Upper lobe of left lung (tissue), 6 donors: Measurements from ENCODE around the gene TMEM242. TPM values are rescaled to one million over a fixed set of nuclear protein-coding genes. Genes with fewer than 3 reads are reported as not detected.

Source experiments
- ATAC-seq, 2 donors: fragments of 200-7000 bp; cut with Tn5 transposase; one replicate each; pipeline ENCODE4 v1.9.1; 2022; ENCODE audit warnings: mild to moderate bottlenecking in 2 of 2, moderate library complexity in 2 of 2; ENCODE audit not compliant: low FRiP score in 2 of 2
- DNase-seq, 2 donors: peaks; one replicate each; pipeline ENCODE4 v3.0.0-alpha.2; 2019 to 2020
- H3K27ac ChIP-seq, 4 donors: fragments of 200-600 bp; sonication (generic); one replicate each; pipeline ENCODE4 v1.5.1; 2016 to 2019
- H3K27me3 ChIP-seq, 4 donors: fragments of 200-600 bp; sonication (generic); one replicate each; pipeline ENCODE4 v1.5.1; 2017 to 2019
- H3K36me3 ChIP-seq, 4 donors: fragments of 200-600 bp; sonication (generic); one replicate each; pipeline ENCODE4 v1.5.1; 2016 to 2019
- H3K4me1 ChIP-seq, 4 donors: fragments of 200-600 bp; sonication (generic); one replicate each; pipeline ENCODE4 v1.5.1; 2018 to 2019
- H3K4me3 ChIP-seq, 4 donors: fragments of 200-600 bp; sonication (generic); one replicate each; pipeline ENCODE4 v1.5.1; 2017 to 2019; ENCODE audit warnings: mild to moderate bottlenecking in 2 of 4, moderate library complexity in 1 of 4
- H3K9me3 ChIP-seq, 4 donors: fragments of 200-600 bp; sonication (generic); one replicate each; pipeline ENCODE4 v1.5.1; 2018 to 2019
- EP300 ChIP-seq, 4 donors: sonication (generic); formaldehyde crosslinking; IDR thresholded peaks; one replicate each; pipeline ENCODE4 v1.5.1; 2017; ENCODE audit warnings: antibody characterized with exemption in 4 of 4, control low read depth in 2 of 4
- POLR2A ChIP-seq, 4 donors: fragments of 450-650 bp; IDR thresholded peaks; one replicate each; pipeline ENCODE4 v1.5.1; 2016 to 2017; ENCODE audit warnings: antibody characterized with exemption in 4 of 4, mild to moderate bottlenecking in 2 of 4
- POLR2AphosphoS5 ChIP-seq, 2 donors: sonication (generic); formaldehyde crosslinking; IDR thresholded peaks; one replicate each; pipeline ENCODE4 v1.5.1; 2017; ENCODE audit warnings: antibody characterized with exemption in 2 of 2
- WGBS, 2 donors: methylation state at CpG; one replicate each; pipeline ENCODE4 v1.1.5; 2017 to 2018; 5-methylcytosine and 5-hydroxymethylcytosine counted together
- total RNA-seq, 6 donors: library from RNA; depleted of rRNA in 4 of 6; stranded (reverse); fragments of >200 nt in 4 of 6; gene quantifications; one replicate each; pipeline versions ENCODE4 v1.1.0 to v1.2.1, GENCODE V29; 2016 to 2021
- TF ChIP-seq, protein P1 (sequence below), 6 experiments: fragments of 450-650 bp in 4 of 6; fragments of 200-600 bp in 2 of 6; sonication (generic) in 2 of 6; IDR thresholded peaks; one replicate each; pipeline ENCODE4 v1.5.1; 2016 to 2019; ENCODE audit warnings: antibody characterized with exemption in 6 of 6
- donor health status: DM: no; HTN: no; CAD: no; lungs with moderate emphysema.
- donor health status: DM: no; HTN: yes; CAD: no; lungs with severe emphysema.

TMEM242 gene
- total RNA-seq, 6 donors from 2014 or later, result 2.1 to 10.8 (median 6.5) TPM

DNA sequence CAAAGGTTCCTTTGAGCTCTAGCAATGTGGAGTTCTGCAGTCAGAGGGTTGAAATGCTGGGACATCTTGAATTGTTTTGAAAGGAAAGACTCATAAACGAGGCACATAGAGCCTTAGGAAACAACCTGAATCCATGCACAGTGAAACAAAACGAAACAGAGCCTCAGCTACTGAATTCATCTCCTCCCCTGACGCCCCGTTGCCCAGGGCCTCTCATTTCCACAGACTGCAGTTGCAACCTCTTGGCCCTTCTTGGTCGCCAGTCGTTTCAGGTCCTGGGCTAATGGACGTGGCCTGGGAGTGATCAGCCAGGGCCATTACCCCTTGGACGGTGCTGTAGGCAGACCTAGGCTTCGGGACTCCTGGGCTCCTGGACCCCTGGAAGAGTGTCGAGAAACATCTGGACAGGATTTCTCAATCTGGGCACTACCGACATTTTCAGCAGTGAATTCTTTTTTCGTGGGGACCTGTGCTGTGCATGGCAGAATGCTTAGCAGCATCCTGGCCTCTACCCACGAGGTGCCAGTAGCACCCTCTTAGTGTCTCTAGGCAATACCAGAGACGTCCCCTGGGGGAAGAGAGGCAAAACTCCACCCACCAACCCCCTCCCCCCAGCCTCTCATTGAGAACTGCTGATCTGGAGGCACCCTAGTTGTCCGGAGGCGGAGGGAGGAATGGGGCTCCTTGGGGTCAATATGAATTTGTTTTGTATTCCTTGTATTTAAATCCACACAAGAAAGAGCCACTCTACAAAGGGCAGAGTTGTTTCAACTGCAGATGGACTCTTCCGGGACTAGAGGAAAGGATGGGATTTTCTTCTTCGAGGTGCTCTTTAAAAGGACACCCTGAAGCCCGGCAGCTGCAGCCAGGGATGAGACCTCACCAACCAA, 50.2 kb downstream of the TMEM242 start:
- ATAC-seq (no peak), DNase-seq (no peak)
- Histone ChIP-seq H3K4me1 (peaks cover 8 to 22% (median 12%) of the 10 kb centered on the region in 4 donors), H3K27ac (peak overlapping the region in 2 of 4 donors; percentile 82 to 93), H3K9me3 (no peaks in the 10 kb centered on the region), H3K4me3 (peak overlapping the region in 2 of 4 donors; percentile 48 to 64), H3K27me3 (no peaks in the 10 kb centered on the region), H3K36me3 (no peaks in the 10 kb centered on the region)
- WGBS, 2 donors, result 81 to 83% methylated on average over 17 to 19 of the region's 19 CpGs
- TF ChIP-seq POLR2AphosphoS5 (IDR thresholded peaks at IDR 0.05) (no peak), POLR2A (IDR thresholded peaks at IDR 0.05) (no peak), EP300 (IDR thresholded peaks at IDR 0.05) (no peak)
- TF ChIP-seq, protein P1, sequence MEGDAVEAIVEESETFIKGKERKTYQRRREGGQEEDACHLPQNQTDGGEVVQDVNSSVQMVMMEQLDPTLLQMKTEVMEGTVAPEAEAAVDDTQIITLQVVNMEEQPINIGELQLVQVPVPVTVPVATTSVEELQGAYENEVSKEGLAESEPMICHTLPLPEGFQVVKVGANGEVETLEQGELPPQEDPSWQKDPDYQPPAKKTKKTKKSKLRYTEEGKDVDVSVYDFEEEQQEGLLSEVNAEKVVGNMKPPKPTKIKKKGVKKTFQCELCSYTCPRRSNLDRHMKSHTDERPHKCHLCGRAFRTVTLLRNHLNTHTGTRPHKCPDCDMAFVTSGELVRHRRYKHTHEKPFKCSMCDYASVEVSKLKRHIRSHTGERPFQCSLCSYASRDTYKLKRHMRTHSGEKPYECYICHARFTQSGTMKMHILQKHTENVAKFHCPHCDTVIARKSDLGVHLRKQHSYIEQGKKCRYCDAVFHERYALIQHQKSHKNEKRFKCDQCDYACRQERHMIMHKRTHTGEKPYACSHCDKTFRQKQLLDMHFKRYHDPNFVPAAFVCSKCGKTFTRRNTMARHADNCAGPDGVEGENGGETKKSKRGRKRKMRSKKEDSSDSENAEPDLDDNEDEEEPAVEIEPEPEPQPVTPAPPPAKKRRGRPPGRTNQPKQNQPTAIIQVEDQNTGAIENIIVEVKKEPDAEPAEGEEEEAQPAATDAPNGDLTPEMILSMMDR (IDR thresholded peaks at IDR 0.05), result no peak

DNA sequence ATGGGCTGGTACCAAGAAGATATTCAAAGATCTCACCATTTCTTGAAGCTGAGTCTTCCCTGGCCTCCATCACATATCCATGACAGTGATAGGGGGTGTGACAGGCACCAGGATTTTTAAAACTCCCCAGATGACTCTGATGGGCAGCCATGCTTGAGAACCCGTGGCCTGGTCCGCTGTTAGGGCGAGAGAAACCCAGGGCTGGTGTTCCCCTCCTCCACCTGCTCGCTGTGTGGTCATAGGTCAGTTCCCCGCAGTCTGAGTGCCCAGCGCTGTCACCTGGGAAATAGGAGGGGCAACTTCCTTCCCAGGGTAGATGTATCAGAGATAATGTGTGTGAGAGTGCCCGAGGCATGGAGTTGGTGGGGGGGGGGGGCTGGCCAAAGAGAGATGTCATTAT, 50.9 kb downstream of the TMEM242 start:
- no peak overlapping the region for H3K27ac ChIP-seq
- no peaks in the 10 kb centered on the region for H3K27me3 ChIP-seq
- H3K36me3 ChIP-seq, result no peaks in the 10 kb centered on the region
- ATAC-seq (no peak), DNase-seq (no peak)
- WGBS, 2 donors, result 51 to 71% methylated on average over 4 to 7 of the region's 7 CpGs
- no peaks in the 10 kb centered on the region for H3K9me3 ChIP-seq
- peaks cover 8 to 22% (median 12%) of the 10 kb centered on the region in 4 donors for H3K4me1 ChIP-seq
- TF ChIP-seq, protein P1 (IDR thresholded peaks at IDR 0.05), result no peak
- no peak for TF ChIP-seq POLR2AphosphoS5 (IDR thresholded peaks at IDR 0.05)
- no peak for TF ChIP-seq POLR2A (IDR thresholded peaks at IDR 0.05)
- no peak for TF ChIP-seq EP300 (IDR thresholded peaks at IDR 0.05)
- no peak overlapping the region for H3K4me3 ChIP-seq

DNA sequence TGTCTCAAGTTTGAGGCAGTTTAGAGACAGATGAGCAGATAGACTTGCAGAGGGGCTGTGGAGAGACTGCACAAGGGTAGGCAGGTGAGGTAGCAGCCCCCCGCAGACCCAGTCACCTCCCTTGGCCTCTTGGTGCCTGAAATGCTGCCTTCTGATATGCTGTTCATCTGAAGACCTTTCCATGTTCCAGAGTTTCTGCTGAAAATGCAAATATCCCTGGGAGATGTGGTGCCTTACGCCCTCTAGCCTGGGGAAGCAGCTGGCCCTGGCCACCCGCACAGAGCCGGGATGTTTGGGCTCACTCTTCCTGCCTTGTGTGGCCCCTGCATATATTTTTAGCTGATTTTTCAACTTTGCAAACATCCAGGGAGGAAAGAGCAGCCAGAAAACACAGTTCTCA, 51.4 kb downstream of the TMEM242 start:
- no peaks in the 10 kb centered on the region for H3K9me3 ChIP-seq
- no peak for ATAC-seq
- TF ChIP-seq, protein P1 (IDR thresholded peaks at IDR 0.05), result no peak
- TF ChIP-seq EP300 (IDR thresholded peaks at IDR 0.05), result no peak
- no peak for TF ChIP-seq POLR2AphosphoS5 (IDR thresholded peaks at IDR 0.05)
- no peak for TF ChIP-seq POLR2A (IDR thresholded peaks at IDR 0.05)
- H3K4me1 ChIP-seq, result peaks cover 8 to 22% (median 12%) of the 10 kb centered on the region in 4 donors
- no peaks in the 10 kb centered on the region for H3K27me3 ChIP-seq
- no peak overlapping the region for H3K27ac ChIP-seq
- no peaks in the 10 kb centered on the region for H3K36me3 ChIP-seq
- 57 to 78% methylated on average over 3 to 4 of the region's 4 CpGs for WGBS, 2 donors
- no peak for DNase-seq
- no peak overlapping the region for H3K4me3 ChIP-seq

DNA sequence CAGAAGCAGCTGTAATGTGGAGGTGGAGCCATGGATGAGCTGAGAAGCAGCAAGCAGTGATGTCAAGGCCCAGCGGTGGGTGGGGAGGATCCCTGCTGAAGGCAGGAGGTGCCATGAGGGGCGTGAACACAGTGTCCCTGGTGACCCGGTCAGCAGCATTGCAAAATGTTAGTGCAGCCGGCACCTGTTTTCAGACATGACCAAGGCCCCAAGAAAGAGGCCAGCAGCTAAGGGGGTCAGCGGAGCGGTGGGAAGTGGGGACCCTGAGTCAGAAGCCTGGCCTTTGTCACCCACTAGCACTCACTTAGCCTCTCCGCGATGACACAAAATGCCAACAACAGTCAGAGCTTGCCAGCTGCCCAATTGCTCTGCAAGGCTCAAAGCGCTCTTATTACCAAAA, 51.9 kb downstream of the TMEM242 start:
- Histone ChIP-seq H3K4me3 (no peak overlapping the region), H3K9me3 (no peaks in the 10 kb centered on the region), H3K36me3 (no peaks in the 10 kb centered on the region), H3K4me1 (peaks cover 8 to 22% (median 12%) of the 10 kb centered on the region in 4 donors), H3K27me3 (no peaks in the 10 kb centered on the region), H3K27ac (no peak overlapping the region)
- 94 to 97% methylated on average over 4 to 9 of the region's 9 CpGs for WGBS, 2 donors
- DNase-seq (no peak), ATAC-seq (no peak)
- no peak for TF ChIP-seq EP300 (IDR thresholded peaks at IDR 0.05)
- no peak for TF ChIP-seq POLR2A (IDR thresholded peaks at IDR 0.05)

DNA sequence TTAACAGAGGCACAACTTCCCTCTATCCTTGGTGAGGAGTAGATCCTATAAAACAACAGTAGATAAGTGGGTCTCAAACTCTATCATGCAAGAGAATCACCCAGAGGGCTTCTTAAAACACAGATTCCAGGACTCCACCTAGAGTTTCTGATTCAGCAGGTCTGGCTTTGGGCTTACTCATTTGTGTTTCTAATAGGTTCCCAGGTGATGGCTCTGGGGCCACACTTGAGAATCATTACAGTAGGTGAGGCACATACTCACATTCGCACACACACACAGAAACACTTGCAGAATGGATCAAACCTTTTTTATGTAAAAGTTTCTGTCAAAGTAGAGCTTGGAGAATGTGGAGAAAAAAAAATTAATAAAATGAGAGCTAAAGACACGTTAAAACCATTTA, 52.4 kb downstream of the TMEM242 start:
- H3K27ac ChIP-seq, result no peak overlapping the region
- ATAC-seq (no peak), DNase-seq (no peak)
- no peak overlapping the region for H3K4me3 ChIP-seq
- no peaks in the 10 kb centered on the region for H3K9me3 ChIP-seq
- 86 to 93% methylated on average over 2 of the region's 2 CpGs for WGBS, 2 donors
- no peaks in the 10 kb centered on the region for H3K36me3 ChIP-seq
- peaks cover 8 to 22% (median 12%) of the 10 kb centered on the region in 4 donors for H3K4me1 ChIP-seq
- no peaks in the 10 kb centered on the region for H3K27me3 ChIP-seq
- TF ChIP-seq EP300 (IDR thresholded peaks at IDR 0.05), result no peak
- no peak for TF ChIP-seq POLR2AphosphoS5 (IDR thresholded peaks at IDR 0.05)
- TF ChIP-seq, protein P1 (IDR thresholded peaks at IDR 0.05), result no peak
- TF ChIP-seq POLR2A (IDR thresholded peaks at IDR 0.05), result no peak
